HG03066 (cell line): Measurements from ENCODE around the gene USP53.
"Not testable (repeated sequence)": the region's sequence is repeated elsewhere in the genome, so short reads cannot be mapped to it uniquely, and the experiment has no call there.

Source experiments
- ATAC-seq: cut with Tn5 transposase; IDR thresholded peaks from one replicate; pipeline ENCODE4 v1.9.1; 2021; ENCODE audit warnings: low read depth; ENCODE audit not compliant: unreplicated experiment

USP53 gene

DNA sequence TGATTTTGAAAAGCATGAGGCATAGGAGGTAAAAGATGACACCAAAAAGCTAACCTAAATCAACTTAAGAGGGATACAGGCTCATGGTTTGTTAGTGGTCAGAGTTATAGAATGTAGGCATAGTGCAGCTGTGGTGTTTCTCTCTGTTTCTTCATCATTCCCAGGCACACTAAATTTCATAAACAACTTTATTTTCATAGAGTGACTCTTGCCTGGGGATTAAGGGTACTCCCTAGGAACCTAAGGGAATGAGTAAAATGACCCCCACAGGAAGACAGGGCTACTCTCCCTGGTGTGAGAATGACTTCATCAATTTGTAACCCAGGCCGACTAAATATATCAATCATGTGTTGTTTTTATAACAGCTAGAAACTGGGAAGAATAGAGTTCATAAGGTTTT, 98.3 kb downstream of the USP53 start:
- ATAC-seq = no peak

DNA sequence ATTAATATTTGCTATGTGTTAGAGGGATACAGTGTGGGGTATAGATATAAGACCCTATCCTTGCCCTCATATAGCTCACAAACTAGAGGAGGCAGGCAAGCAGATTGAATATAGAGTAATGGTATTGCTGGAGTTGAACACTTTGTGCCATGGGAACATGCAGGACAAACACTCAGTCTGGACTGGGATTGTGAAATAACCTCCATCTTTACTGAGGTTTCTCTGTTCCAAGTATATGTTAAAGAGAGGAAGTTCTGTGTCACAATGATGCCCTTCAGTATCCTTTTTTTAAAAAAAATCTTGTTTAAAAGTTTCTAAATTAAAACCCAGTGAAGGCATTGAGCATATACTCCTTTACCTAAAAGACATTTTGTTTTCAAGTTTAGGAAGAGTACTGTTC, 100.7 kb downstream of the USP53 start:
- no peak for ATAC-seq

DNA sequence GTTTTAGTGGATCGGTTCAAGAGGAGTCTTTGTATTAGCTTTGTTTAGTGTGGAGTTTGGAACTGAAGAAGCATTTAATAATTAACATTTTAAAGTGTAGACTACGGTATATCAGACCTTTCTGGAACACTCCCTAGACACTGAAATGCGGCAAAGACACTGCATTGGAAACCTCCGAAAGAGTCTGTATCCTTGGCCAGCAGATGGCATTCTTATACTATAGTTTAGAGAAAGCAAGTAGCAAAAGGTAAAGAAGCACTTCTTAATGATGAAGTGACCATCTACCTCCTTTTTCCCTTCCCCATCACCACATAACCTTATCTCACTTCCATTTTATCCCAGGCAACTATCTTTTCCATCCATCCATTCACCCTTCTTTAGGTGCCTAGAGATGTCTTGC, 101.8 kb downstream of the USP53 start:
- ATAC-seq = peak; percentile 79

DNA sequence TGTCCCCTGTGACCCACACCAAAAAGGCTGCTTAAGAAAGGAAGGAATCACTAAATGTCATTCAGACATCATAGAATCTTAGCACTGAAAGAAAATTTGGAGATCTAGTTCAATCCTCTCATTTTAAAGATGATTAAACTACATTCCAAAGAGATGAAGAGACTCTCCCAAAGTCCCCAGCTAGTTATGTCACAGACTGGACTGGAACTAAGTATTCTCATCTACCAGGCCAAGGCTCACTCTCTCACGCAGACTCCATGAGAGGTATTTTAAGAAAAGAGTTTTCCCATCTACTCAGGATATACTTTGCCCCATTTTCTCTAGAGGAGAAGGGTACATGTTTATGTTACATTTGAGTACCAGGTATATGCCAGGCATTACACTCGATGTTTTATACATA, 102.5 kb downstream of the USP53 start:
- no peak for ATAC-seq

DNA sequence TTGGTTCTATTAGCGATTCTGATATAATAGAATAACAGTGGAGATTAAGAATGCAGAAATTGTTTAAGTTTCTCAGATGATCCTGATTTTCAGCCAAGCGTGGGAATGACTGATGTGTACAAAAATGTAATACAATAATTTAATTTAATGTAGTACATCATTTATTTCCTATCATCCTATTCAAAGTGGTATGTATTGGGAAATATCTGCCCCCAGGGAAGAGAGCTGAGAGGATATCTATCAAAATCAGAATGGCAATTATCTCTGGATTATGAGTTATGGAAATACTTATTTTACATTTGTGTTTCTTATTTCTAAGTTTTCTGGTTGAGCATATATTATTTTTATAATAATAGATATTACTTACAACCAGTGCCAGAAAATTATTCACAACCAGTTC, 105.5 kb downstream of the USP53 start:
- no peak for ATAC-seq

DNA sequence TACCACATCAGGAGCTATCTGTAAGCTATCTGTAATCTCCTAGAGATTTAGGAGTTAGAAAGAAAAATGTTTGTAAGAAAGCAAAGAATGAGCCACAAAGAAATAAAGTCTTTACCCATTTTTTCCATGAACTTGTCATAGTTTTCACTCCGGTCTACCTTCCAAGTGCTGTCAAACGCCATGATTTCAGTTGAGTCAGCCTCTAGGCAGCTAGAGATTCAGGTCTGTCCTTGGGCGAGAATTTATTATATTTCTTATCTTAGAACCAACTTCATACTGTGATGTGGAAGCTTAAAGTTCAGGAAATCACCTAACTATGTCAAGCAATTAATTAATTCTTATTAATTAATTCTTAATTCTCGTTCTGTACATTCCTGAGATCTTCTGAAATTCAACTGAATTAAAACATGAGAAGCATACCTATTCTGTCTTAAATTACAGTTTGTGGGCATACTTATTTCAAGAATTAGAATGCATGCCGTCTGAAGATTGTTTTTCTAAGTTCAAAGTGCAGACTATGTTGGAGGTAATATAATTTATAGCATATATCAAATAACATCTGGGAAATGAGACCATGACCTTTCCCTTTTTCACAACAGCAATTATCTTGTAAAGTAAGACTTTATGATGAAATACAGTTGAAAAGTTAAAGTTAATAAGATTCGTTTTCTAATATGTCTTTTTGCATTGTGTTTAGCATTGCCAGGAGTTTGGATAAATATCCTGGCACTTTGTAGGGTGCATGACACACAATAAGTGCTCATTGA, 109.6 kb downstream of the USP53 start, which contains the start of gene FABP2:
FABP2 (minus strand) TSS at position 218 of the 767 bp plus-strand sequence; CDS start at position 182, 36 bp downstream.
- no peak for ATAC-seq

DNA sequence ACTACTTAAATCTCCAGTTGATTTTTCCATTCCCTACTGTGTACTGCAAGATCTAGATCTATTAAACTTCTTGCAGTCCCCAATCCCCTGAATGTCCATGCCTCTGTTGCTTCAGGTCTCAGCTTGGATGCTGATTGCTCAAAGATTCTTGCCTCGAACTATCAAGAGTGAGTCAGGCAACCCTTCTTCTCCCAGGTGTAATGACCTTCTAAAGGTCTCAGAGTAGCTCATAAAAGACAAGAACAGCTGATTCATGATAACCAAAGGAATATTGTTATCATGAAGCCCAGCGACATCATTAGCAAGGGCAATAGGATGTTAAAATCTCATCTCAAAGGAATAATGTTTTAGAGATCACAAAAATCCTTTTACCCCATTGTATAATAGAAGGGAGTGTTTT, 116.2 kb downstream of the USP53 start:
- no peak for ATAC-seq

DNA sequence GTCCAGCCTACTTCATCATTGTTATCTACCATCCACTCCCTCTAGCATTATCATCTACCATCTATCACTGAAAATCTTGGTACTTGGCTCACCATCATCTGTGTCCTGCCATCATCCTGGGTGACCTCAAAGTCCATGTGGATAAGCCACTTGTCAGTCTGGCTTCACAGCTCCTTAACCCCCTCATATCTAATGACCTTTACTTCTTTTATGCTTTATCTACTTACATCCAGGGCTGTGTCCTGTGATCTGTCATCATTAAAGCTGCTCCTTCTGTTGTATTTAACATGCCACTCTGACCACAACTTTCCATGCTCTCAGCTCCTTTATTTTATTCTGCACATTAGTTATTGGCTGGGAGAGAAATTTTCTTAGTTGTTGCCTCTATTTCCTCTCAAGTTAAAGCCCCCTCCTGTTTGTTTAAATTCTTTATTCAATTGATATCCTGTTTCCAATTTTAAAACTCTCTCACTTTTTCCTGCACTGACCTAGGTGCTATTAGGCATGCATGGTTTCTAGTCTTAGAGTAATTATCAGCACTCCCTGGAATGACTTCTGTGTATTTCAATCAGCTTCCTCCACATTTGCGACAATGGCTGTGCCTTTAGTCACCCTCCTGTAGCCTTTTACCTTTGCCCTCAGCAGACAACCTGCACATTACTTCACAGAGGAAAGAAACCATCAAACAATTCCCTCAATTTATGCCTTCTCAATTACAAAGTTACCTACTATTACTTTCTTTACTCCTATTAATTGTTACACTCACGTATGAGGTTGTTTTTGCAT, 117.5 kb downstream of the USP53 start:
- no peak for ATAC-seq

DNA sequence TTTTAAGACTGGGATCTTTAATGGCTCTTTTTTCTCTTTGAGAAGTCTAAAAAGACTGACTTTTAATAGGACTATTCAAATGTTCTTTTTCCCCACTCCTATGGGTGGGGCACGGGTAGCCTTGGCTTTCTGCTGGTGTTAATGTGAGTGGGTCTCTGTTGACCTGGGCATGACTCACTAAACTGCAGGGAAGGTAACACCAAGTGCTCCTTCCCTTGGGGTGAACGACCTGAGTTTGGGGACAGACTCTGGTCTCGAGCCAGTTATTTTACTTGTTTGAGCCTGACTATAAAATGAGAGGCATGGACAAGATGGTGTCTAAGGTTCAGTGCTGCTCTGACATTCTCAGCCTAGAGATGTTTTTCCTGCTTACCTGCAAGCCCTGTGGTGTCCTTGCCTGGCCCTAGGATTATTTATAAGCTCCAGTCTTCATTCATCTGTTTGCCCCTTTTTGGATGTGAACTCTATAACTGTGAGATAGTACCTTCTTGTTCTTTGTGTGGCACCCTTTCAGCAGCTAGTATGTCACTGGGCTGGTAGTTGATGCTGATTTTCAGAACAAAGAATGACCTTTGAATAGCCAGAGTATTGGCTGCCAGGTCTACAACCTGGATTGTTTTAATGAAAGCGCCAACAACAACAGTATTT, 123.9 kb downstream of the USP53 start:
- ATAC-seq = not testable (repeated sequence)

DNA sequence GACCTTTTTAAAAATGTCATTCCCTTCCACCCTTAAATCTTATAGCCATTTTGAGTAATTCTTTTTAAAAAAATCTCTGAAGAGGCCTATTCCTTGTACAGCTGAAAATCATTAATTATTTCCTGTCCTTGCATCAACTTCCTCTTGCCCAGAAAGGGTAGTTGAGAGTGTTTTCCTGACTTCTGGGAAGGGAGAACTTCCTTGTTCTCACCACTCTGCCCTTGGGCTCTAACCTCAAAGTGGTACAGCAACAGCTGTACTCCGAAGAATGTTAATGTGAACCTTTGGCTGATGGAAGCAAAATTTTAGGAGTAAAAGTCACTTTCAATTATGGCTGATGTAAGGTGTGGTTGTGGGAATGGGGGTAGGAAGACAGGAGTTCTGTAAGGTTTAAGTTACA, 124.5 kb downstream of the USP53 start:
- ATAC-seq = no peak

DNA sequence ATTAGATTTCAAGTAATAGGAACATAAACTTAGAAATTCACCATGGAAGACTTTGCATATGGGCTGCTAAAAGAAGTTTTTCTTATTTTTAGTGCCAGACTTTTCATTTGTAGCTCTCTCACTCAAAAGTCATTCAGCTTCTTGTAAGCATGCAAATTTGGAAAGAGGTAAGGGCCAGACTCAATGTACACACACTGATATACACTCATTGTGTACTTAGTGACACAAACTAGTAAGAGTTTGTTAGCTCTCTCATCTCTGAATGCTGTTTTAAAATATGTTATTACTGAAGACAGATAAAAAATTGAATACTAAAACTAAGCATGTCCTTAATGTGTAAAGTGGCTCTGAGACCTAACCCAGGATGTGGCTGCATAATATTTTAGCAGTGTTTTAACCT, 127.4 kb downstream of the USP53 start:
- ATAC-seq = not testable (repeated sequence)

DNA sequence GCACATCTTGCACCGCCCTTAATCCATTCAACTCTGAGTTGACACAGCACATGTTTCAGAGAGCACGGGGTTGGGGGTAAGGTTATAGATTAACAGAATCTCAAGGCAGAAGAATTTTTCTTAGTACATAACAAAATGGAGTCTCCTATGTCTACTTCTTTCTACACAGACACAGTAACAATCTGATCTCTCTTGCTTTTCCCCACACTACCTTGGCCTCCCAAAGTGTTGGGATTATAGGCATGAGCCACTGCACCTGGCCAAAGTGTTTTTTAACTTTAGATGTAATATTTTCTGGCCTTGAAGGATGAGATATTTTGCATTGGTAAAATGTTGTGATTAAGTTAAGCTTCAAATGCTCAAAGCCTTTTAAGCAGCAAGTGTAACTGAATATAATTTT, 130.8 kb downstream of the USP53 start:
- ATAC-seq = not testable (repeated sequence)
